HUES64 (cell line): ENCODE data around the gene GAREM2.

ENCODE experiments used
- H3K27ac ChIP-seq: 2 replicates; pipeline ENCODE4 v1.7.0; 2013; ENCODE audit warnings: low read depth, low read length, inconsistent platforms
- H3K27me3 ChIP-seq: 2 replicates; pipeline ENCODE4 v1.6.1; 2013; ENCODE audit warnings: mild to moderate bottlenecking, low read length; ENCODE audit not compliant: insufficient read depth
- H3K36me3 ChIP-seq: 2 replicates; pipeline ENCODE4 v1.6.1; 2013; ENCODE audit warnings: mild to moderate bottlenecking, low read length; ENCODE audit not compliant: insufficient read depth
- H3K4me1 ChIP-seq: 2 replicates; pipeline ENCODE4 v1.6.1; 2013; ENCODE audit warnings: mild to moderate bottlenecking, low read length, moderate library complexity; ENCODE audit not compliant: insufficient read depth
- H3K4me3 ChIP-seq: 2 replicates; pipeline ENCODE4 v1.5.1; 2013; ENCODE audit warnings: mild to moderate bottlenecking, low read length, moderate library complexity
- H3K9ac ChIP-seq: 2 replicates; pipeline ENCODE4 v1.6.1; 2013; ENCODE audit warnings: mild to moderate bottlenecking, low read depth, low read length
- H3K9me3 ChIP-seq: 2 replicates; pipeline ENCODE4 v1.6.1; 2013; ENCODE audit warnings: low read depth, low read length; ENCODE audit not compliant: insufficient read depth
- WGBS: fragments of 150-250, 120-280 bp; methylation state at CpG from one replicate; pipeline ENCODE4 v1.1.7; 2013; ENCODE audit warnings: missing lambda C conversion rate; 5-methylcytosine and 5-hydroxymethylcytosine counted together

GAREM2 gene

DNA sequence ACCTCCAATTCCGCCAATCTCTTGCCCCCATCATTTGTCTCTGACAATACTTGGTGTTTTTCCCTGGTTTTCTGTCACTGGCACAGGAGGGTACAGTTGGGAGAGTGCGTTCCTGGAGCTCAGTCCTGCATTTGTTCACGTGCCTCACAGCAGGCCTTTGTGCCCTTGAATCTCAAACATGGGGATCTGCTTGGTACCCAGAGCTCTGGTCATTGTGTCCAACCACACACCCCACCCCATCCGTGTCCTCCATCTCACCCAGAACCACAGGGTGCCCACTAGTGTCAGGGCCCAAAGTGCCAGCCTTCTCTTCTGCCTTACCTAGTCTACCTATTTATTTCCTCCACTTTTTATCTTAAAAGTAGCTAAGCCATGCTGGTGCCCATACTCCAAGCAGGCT, 16.2 kb downstream of the GAREM2 start:
- H3K4me3 ChIP-seq: no peak overlapping the region
- H3K9me3 ChIP-seq: no peaks in the 10 kb centered on the region
- peaks cover 10% of the 10 kb centered on the region for H3K27me3 ChIP-seq
- H3K36me3 ChIP-seq: peaks cover 51% of the 10 kb centered on the region
- no peak overlapping the region for H3K9ac ChIP-seq
- no peaks in the 10 kb centered on the region for H3K4me1 ChIP-seq
- 92% methylated on average over 4 of the region's 4 CpGs for WGBS
- no peak overlapping the region for H3K27ac ChIP-seq

DNA sequence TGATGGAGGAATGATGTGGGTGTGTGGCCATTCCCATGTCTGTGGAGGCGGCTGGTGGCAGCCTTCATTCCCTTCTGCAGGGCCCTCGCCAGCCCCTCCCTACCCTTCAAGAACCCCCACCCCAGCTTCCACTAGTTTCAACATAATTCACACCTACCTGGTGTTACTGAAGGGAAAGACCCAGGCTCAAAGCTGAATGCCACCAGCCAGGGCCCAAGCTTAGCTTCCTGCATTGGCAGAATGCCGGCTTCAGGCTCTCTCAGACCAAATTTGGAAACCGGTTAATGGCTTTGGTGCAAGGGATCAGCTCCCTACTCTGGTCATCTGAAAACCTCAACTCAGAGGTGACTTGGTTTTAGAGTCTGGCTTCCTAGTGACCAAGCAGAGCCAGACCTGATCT, 16.9 kb downstream of the GAREM2 start:
- no peak overlapping the region for H3K27ac ChIP-seq
- no peak overlapping the region for H3K4me3 ChIP-seq
- peaks cover 58% of the 10 kb centered on the region for H3K36me3 ChIP-seq
- H3K9ac ChIP-seq: no peak overlapping the region
- no peaks in the 10 kb centered on the region for H3K4me1 ChIP-seq
- H3K27me3 ChIP-seq: peaks cover 7% of the 10 kb centered on the region
- no peaks in the 10 kb centered on the region for H3K9me3 ChIP-seq
- WGBS: 93% methylated on average over 4 of the region's 4 CpGs

DNA sequence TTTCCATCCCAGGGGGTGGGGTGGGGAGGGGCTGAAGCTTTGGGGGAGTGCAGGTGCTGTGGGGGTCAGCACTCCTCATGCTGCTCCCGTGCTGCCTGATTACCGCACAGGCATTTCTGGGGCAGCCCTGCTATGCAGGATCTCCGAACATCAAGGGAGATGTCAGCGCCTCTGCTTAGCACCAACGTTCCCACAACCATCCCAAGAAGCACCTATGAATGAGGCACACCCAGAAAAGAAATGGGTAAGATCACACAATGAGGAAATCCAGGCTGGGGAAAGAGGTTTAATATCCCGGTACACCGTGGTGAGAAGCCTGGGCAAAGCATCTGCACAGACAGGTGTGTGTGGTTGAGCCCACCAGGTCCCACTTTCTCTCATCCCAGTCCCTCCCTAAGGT, 17.5 kb downstream of the GAREM2 start:
- no peaks in the 10 kb centered on the region for H3K4me1 ChIP-seq
- no peak overlapping the region for H3K27ac ChIP-seq
- H3K9me3 ChIP-seq: no peaks in the 10 kb centered on the region
- no peak overlapping the region for H3K9ac ChIP-seq
- 93% methylated on average over 7 of the region's 7 CpGs for WGBS
- peaks cover 3% of the 10 kb centered on the region for H3K27me3 ChIP-seq
- H3K4me3 ChIP-seq: no peak overlapping the region
- peaks cover 64% of the 10 kb centered on the region for H3K36me3 ChIP-seq

DNA sequence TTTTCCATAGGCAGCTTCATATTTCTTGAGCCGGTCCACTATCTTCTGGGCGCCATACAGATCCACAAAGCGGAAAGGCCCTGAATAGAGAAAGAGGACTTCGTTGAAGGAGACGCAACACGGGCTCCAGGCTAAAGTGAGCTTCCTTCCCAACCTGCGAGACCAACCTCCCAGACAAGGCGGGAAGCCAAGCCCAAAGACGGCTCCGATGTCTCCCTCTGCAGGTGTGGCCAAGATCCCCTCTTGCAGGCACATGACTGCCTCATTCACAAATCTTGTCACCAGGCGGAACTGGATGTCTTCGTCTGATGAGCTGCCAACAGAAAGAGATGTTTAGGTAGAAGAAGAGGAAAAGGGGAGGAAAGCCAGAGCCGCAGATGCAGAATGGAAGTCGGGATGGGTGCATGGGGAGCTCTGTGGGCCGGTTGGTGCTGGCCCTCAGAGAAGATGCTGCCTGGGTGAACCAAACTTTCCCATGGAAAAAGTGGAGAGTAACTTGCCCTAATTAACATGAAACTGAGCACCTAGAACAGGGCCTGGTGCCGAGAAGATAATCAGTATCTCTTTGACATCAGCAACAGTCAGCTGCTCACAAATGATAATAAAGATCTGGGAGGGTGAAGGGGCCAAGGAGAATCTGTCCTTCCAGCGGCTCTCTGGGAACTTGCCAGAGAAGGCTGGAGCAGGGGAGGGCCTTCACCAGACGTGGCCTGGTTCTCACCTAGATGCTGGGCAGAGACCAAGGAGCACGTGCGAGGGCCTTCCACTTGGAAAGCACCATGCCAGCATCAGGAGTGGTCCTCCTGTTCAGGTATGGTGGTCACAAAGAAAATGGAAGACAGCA, 18.6 kb downstream of the GAREM2 start:
- Histone ChIP-seq H3K9ac (no peak overlapping the region), H3K9me3 (no peaks in the 10 kb centered on the region), H3K36me3 (peaks cover 75% of the 10 kb centered on the region), H3K27me3 (no peaks in the 10 kb centered on the region), H3K4me1 (no peaks in the 10 kb centered on the region), H3K4me3 (no peak overlapping the region), H3K27ac (no peak overlapping the region)
- WGBS: 93% methylated on average over 20 of the region's 20 CpGs

DNA sequence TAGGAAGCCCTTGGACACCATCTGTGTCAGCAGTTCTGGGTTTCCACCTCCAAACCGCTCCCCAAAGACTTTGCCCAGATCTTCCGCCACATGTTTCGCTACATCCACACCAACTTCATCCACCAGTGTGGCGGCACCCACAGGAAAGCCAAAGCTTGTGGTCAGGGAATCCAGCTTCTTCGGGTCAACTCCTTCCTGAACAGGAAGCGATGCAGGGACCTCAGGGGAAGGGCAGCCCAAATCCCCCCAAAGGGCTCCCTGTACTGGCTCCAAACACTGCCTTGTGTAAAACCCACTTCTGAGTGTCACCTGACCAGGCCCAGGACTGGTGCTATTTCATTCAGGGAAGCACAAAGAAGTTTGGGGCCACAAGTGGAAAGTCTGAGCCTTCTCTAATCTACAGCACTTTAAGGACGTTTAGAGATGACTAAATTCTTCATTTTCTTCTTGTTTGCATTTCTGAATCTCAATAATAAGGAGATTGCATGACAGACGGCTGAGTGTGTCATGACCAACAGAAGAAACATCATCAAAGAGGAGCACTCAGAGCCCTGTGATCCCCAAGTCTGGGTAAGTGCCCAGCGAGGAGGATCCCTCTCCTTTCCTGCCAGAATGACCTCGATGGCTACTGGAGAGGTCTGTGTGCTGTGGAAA, 20.8 kb downstream of the GAREM2 start:
- H3K9ac ChIP-seq: no peak overlapping the region
- no peak overlapping the region for H3K27ac ChIP-seq
- no peak overlapping the region for H3K4me3 ChIP-seq
- peaks cover 89% of the 10 kb centered on the region for H3K36me3 ChIP-seq
- WGBS: 93% methylated on average over 10 of the region's 10 CpGs
- no peaks in the 10 kb centered on the region for H3K9me3 ChIP-seq
- no peaks in the 10 kb centered on the region for H3K27me3 ChIP-seq
- H3K4me1 ChIP-seq: no peaks in the 10 kb centered on the region

DNA sequence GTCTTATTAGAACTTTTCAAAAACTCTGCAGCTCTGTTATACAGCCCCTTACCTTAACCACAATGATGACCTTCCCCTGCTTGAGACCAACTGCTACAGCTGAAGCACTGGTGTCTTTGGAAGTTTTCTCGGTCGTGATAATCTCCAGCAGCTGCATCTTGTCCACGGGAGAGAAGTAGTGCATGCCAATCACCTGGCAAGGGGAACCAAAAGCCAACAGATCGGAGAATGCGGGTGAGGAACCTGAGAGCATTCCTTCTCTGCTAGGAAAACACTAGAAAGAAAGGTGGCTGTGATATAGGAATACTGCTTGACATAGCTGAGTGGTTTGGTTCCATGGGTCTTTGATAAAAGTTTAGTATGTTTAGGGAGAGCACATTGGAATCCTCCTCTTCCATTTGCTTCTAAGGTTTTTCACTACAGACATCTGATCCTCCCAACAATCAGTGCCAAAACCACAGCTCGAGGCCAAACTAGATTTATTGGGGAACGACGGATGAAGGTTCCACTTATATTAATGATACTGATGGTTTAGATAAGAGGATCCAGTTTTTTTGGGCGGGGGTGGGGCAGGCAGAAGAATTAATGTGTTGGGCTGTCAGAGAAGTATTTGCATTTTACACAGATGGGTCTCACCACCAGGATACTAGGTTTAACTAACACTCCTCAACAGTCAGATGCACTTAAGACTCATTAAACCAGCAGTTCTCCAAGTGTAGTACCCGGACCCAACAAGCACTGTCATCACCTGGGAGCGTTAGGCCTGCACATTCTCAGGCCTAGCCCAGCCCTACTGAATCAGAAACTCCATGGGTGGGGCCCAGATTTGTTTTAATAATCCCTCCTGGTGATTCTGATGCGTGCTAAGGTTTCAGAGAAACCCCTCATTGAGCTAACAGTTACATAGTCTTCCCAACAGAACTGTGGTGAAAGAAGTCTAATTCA, 22.4 kb downstream of the GAREM2 start:
- no peaks in the 10 kb centered on the region for H3K4me1 ChIP-seq
- H3K27ac ChIP-seq: no peak overlapping the region
- H3K36me3 ChIP-seq: peaks cover 94% of the 10 kb centered on the region
- H3K9me3 ChIP-seq: no peaks in the 10 kb centered on the region
- no peaks in the 10 kb centered on the region for H3K27me3 ChIP-seq
- WGBS: 94% methylated on average over 12 of the region's 12 CpGs
- H3K4me3 ChIP-seq: no peak overlapping the region
- no peak overlapping the region for H3K9ac ChIP-seq

DNA sequence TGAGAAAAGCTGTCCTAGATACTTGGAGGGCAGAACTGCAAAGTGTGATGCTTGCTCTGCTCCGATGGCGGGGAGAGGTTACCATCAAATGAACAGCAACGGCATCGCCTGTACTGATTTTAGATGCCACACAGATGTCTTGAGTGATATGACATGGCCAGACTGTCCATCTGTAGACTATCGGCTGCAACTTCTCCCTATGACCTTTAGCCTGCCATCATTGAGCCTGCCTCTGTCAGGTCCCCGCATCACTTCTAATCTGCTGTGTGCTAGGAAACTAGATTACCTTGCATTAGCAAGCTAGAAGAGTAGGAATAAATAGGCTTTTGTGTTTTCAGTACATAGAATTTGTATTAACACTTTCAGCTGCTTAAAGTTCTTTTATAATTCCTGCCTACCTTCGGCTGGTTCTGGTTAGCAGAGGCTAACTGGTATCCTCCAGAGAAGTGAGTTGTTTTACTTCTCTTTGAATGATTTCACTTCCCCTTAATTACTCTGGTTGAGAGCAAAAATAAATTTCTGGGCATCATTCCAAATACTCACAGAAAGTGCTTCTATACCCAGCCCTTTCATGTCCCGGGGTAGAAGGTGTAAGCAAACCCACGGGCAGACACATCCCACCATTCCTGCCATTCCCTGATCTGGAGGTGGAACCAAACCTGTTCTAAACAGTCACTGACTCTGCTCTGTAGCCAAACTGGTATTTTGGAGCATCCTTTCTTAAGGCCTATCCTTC, 24.0 kb downstream of the GAREM2 start:
- Histone ChIP-seq H3K27ac (no peak overlapping the region), H3K9me3 (no peaks in the 10 kb centered on the region), H3K4me1 (no peaks in the 10 kb centered on the region), H3K9ac (no peak overlapping the region), H3K4me3 (no peak overlapping the region), H3K36me3 (peaks cover 91% of the 10 kb centered on the region), H3K27me3 (no peaks in the 10 kb centered on the region)
- WGBS: 97% methylated on average over 9 of the region's 9 CpGs

DNA sequence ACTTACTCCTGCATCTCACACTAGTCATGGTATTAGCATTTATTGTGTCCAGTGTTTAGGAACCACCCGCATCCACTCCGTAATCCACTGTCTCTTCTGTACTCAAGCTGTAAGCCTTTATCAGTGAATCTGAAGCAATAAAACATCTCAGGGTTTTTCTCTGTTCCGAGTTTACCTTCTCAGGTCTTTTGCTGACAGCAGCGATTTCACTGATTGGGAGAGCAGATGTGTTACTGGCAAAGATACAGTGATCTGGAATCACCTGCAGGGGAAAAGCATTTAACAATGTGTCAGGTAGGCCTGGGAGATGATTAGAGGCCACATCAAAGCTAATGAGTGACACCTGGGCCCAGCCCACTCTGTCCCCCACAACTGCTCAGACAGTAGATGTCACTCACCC, 24.6 kb downstream of the GAREM2 start:
- WGBS: 97% methylated on average over 4 of the region's 4 CpGs
- no peak overlapping the region for H3K9ac ChIP-seq
- no peaks in the 10 kb centered on the region for H3K27me3 ChIP-seq
- peaks cover 95% of the 10 kb centered on the region for H3K36me3 ChIP-seq
- H3K4me1 ChIP-seq: no peaks in the 10 kb centered on the region
- H3K27ac ChIP-seq: no peak overlapping the region
- no peak overlapping the region for H3K4me3 ChIP-seq
- H3K9me3 ChIP-seq: no peaks in the 10 kb centered on the region

DNA sequence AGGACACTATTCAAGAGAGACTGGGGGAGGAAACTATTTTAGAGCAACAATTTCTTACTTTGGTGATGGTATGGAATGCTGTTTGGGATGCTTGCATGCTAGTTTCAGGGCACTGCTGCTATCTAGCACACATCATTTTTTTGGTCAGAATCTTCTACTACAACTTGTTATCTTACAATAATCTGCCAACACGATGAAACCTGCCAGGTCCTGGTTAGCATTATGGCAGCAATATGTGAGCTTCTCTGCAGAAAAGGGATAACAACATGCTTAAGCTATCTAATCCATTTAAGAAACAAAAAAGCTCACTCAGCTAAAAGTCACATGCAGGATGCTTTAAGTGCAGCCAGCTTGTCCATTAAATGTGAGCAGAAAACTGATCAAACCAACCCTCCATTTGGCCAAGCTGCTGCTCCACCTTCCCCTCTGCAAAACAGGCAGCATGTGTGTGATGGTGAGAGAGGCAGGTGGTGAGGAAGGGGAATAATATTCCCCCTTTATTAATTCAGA, 30.1 kb downstream of the GAREM2 start:
- H3K27ac ChIP-seq: no peak overlapping the region
- no peak overlapping the region for H3K4me3 ChIP-seq
- H3K27me3 ChIP-seq: no peaks in the 10 kb centered on the region
- H3K36me3 ChIP-seq: peaks cover 68% of the 10 kb centered on the region
- 89% methylated on average over 1 of the region's 1 CpG for WGBS
- H3K4me1 ChIP-seq: no peaks in the 10 kb centered on the region
- H3K9me3 ChIP-seq: no peaks in the 10 kb centered on the region
- H3K9ac ChIP-seq: no peak overlapping the region

DNA sequence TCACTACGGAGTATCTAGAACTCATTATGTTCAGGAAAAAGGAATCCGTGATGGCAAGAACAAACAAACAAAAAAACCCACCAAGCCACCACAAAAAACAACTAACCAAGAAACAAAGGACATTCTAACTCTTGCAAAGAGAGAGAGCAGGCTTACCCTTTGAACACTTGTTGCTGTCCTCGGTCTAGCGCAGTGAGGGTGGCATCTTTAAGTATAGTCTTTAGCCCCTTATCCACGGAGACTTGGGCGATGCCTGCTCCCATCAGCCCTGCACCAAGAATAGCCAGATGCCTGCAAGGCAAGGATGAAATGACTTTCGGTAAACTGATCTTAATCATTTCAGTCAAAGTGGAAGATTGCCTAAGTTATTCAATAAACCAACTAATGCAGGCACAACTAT, 31.0 kb downstream of the GAREM2 start:
- WGBS: 91% methylated on average over 7 of the region's 7 CpGs
- H3K4me1 ChIP-seq: no peaks in the 10 kb centered on the region
- peaks cover 69% of the 10 kb centered on the region for H3K36me3 ChIP-seq
- H3K4me3 ChIP-seq: no peak overlapping the region
- H3K27ac ChIP-seq: no peak overlapping the region
- H3K9ac ChIP-seq: no peak overlapping the region
- no peaks in the 10 kb centered on the region for H3K9me3 ChIP-seq
- H3K27me3 ChIP-seq: no peaks in the 10 kb centered on the region
